Amygdala (tissue), 56 donors: Measurements from ENCODE around the gene COL23A1.

Experiments used
- DNase-seq, 56 donors: peaks; one replicate each; lab custom pipeline; 2025; lab: John Stamatoyannopoulos, UW

COL23A1 gene

DNA sequence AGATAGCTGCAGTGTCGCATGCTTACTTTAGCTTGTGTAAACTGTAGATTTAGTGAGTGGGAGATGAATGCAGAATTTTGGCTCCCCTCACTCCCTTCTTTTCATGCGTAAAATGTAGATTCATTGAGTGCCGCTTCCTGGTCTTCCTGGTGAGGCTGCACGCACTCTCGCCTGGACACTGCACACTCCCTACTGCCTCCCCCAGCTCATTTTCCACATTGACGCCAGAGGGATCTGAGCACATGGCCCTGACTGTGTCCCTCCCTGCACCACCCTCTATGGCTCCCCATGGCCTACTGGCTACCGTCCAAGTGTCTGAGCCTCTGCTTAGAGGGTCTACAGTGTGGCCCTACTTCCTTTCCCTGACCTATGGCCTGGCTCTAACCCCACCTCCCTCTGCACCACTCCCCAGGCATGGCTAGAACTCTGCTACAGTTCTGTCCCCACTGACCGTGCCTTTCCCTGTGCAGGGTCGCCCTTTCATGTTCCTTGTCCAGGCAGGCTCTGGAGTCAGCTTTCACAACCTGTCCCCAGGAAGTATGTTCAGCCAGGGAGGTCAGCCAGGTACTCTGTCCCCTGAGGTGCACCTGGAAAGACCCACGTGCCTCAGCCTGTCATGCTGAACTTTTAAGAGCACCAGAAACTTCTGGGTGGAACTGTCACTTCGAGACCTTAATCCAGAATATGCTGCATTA is 160.6 kb downstream of the COL23A1 start:
- DNase-seq, result peak in 1 of 56 donors; percentile 18

DNA sequence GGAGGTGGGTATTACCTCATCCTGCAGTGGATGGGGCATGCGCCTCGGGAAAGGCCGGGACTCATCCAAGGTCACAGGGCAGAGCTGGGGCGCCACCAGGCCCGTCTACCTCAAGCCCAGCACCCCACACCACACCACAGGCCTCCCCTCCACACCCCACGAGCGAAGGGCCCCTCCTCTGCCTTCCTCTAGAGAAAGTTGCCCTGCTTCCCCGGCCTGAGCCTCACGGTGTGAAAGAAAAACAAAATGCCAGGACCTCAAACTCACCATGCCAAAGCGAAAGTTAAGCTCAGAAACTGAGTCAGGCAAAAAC is 161.1 kb downstream of the COL23A1 start:
- DNase-seq, result no peak

DNA sequence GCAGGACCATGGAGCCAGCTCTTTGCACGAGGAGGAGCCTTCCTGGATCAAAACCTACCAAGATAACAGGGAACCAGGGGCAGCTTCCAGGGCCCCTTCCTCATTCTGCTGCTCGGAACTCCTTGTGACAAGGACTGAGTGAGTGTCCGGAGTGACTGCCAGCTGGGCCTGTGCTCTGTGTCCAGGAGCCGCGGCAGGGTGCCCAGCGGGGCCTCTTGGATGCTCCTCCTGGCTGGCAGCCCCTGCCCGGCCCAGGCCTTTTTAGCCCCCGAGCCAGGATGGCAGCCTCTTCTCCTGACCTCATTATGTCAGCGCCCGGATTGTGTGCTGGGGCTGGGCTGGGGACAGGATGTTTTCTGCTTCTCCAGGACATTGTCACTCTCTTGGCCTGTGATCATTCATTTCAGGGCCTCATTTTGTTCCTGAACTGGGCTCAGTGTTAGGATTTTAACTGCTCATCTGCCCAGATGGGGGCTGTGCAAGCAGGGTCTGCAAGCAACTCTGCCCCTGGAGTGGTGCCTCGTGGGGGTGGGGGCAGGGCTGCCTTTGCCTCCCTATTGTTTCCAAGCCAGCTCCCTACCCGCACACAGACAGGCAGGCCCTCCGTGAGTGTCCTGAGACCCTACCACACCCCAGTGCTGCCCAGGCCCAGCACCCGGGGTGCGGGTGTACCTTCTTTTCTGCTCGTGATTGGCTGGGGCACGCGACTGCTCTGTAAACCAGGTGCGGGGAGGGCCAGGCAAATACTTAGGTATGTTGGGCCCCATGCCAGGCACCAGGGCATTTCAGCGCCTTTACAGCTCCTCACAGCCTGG is 161.6 kb downstream of the COL23A1 start:
- peak in 40 of 56 donors; percentile 6 to 77 (median 43) for DNase-seq

DNA sequence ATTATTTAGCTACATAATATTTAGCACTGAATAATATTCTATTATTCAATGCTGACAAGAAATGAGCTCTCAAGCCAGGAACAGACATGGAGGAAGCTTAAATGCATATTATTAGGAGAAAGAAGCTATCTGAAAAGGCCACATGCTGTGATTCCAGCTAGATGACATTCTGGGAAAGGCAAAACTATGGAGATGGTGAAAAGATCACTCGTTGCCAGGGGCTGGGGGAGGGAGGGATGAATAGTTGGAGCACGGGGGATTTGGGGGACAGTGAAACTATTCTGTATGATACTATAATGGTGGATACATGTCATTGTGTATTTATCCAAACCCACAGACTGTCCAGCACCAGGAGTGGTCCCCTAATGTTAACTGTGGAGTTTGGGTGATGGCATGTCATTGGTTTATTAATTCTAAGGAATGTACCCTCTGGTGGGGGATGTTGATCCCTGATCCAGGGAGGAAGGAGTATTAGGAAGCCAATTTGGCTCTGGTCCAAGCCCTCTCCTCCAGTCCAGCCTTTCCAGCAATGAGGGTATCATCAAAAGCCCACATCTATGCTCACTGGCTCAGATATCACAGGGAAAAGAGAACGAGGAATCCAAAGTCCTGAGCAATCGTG is 162.5 kb downstream of the COL23A1 start:
- DNase-seq, result no peak

DNA sequence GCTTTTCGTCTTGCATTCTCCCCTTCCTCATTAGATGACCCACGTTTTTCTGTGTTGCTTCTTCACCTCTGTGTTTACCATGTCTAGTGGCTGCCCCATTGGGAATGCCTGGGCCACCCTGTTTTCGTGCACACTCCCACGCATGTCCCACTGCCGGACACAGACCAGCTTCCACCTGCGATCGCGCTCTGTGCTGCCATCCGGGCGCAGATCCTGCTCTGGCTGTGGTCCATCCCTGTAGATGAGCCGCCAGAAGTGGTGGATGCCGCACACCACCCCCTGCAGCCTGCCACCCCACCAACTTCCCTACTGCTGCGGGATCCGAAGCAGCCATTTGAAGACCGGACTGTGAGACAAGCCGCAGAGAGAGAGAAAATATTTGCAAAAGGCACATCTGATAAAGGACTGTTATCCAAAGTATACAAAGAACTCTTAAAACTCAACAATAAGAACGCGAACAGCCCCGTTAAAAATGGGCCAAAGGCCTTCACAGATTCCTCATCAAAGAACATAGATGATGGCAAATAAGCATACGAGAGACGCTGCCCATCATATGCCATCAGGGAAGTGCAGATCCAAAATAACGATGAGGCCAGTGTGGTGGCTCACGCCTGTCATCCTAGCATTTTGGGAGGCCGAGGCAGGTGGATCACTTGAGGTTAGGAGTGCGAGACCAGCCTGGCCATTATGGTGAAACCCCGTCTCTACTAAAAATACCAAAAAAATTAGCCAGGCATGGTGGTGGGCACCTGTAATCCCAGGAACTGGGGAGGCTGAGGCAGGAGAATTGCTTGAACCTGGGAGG is 163.7 kb downstream of the COL23A1 start:
- no peak for DNase-seq

DNA sequence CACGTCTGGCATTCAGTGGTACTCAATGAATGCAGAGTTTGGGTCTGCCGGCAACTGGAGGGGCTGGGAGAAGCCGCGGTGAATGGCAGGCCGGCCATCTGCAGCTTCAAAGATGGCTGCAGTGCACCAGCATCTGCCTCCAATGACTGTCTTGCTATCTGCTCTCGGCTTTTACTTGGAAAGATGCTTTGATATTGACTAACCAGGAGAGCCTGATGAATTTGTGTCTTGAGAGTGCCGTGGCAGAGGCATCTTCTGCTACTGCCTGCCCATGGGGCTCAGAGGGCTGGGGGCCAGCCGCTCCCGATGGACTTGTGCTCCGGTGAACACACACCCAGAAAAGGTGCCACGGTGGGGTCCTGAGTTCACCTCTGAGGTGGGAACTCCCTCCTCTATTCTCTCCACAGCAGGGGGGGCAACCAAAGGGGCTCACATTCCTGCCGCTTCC is 164.5 kb downstream of the COL23A1 start:
- DNase-seq, result no peak

DNA sequence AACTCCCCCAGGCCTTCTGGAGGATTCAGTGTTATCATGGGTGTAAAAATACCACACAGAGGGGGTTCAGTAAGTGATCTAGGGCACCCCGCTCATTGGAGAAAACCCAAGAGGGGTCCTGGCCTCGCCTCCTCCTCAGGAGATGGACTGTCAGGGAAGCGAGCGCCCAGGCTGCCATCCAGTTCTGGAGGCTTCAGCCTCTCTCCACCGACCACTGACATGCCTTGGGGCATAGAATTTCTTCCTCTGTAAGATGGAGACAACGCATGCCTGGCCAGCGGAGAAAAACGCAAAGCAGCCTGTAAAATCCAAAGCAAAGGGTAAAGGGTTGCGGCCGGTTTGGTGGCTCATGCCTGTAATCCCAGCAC is 165.4 kb downstream of the COL23A1 start:
- no peak for DNase-seq

DNA sequence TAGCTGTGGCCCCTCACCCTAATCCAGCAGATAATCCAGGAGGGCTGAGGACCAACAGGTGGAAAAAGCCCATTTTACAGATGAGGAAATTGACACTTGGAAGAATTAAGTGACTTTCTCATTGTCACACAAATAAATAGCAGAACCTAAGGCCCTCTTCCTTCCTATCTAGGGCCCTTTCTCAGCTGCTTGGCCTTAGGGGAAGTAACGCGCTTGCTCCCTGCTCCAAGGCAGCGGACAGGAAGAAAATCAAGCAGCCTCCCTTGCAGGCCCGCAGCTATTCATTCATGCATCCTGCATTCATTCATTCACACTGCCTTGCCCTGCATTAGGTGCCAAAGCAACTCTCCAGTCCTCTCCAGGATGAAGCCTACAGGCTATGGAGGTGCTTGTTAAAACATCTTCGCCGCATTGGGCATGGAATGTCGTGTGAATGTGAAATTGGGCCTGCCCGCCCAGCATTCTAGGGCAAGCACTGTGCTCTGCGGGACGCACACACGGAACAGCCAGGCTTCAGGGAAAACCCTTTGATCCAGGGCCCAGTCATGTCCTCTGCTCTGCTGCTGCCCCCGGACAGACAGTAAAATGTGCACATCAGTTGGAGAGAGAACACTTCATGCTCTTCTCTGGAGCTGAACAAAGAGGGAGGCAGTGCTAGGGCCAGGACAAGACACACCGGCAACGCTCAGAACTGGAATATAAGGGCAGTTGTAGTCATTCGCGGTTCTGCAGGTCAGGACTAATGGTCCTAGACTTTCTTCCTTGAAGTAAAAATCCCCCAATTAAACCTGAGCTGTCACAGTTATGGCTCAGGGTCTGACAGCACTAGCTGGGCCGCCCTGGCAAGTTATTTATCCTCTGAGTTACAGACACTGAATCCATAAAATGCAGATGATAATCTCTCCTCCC is 166.0 kb downstream of the COL23A1 start:
- DNase-seq, result no peak

DNA sequence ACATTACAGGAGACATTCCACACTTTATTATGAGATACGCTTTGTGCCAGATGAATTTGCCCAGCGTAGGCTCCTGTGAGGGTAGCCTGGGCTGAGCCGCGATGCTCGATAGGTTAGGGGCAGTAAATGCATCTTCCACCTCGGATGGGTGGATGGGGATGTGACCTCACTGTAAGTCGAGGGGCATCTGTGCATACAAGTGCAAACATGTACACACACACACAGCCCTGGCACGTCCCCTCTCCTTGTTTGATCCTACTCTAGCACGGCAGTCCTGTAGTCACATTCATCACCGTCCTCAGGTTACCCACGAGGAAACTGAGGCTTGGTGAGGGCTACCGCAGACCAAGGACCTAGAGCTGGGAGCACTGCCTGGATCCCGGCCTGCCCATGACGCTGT is 166.8 kb downstream of the COL23A1 start:
- DNase-seq, result no peak

DNA sequence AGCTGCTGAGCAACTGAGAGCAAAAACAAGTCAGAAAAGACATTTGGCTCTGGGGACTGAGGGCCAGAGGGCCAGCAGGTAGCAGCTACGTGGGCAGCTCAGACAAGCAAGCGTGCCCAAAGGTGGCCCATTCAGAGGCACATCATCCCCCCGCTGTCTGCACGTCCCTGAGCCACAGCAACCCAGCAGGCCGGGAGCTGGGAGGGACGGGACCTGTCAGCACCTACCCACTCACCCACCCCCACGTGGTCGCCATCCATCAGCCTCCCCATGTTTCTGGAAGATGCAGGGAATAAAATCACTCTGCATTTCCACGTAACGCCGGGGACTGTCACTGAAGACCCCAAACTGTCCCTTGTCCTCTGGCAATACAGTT is 167.8 kb downstream of the COL23A1 start:
- DNase-seq, result no peak

DNA sequence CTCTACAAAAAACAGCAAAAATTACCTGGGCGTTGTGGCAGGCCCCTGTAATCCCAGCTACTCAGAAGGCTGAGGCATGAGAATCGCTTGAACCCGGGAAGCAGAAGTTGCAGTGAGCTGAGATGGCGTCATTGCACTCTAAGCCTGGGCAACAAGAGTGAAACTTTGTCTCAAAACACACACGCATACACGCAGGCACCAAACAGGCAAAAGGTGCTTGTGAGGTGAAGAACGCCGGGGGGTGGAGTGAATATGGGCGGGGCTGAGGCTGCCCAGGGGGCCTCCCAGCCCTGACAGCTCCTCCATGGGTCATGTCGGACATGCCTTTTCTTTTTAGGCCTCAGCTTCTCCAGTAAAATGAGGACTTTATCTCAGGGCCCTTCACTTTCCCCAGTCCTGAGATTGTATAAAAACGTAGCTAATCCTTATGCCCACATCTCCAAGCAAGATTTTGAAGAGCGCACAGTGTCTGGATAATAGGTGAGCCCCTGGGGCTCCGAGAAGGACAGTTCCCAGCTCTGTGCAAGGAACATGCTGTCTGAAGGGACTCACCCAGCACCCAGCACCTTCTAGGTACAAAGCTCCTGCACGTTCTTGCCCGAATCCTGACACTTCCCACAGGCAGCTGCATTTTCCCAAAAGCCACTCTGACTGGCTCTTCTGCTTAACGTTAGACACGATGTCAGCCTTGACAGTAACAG is 168.3 kb downstream of the COL23A1 start:
- DNase-seq, result no peak

DNA sequence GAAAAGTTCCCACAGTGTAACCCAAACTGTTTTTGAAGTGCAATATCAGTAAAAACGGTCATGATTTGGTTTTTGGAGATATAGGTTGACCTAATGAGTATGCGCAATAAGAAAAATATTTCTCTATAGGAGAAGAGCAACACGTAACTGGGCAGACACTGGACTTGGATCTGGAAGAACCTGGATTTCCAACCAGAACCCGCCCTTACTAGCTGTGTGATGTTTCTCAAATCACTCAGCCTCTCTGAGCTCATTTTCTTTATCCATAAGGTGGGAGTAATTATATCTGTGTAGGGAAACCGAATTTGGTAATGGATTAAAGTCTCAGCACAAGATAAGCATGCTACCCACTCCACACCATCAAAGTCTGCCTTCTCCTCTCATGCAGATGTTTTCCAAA is 169.1 kb downstream of the COL23A1 start:
- no peak for DNase-seq

DNA sequence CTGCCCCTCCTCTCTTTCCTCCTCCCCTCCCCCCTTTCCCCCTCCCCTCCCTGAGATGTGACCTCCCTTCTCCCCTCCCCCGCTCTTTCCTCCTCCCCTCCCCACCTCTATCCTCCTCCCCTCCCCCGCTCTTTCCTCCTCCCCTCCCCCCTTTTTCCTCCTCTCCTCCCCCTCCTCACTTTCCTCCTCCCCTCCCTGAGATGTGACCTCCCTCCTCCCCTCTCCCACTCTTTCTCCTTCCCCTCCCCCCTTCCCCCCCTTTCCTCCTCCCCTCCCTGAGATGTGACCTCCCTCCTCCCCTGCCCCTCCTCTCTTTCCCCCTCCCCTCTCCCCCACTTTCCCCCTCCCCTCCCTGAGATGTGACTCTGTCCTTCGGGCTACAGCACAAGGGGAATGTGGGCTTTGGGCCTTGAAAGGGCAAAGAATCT is 169.8 kb downstream of the COL23A1 start:
- DNase-seq, result no peak

DNA sequence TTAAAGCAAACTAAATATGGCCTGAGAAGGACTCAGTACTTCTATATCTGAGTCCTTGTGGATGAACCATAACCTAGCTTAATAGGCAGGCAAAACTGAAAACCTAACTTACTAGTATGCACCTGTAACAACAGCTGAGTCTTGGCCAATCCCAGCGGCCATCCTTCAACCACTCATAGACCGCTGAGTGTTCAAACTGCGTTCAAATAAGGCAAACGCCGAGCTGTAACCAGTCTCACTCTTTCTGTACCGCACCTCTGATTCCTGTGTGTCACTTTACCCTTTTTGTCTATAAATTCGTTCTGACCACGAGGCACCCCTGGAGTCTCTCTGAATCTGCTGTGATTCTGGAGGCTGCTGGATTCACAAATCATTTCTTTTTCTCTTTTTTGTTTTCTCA is 170.5 kb downstream of the COL23A1 start:
- DNase-seq, result no peak

DNA sequence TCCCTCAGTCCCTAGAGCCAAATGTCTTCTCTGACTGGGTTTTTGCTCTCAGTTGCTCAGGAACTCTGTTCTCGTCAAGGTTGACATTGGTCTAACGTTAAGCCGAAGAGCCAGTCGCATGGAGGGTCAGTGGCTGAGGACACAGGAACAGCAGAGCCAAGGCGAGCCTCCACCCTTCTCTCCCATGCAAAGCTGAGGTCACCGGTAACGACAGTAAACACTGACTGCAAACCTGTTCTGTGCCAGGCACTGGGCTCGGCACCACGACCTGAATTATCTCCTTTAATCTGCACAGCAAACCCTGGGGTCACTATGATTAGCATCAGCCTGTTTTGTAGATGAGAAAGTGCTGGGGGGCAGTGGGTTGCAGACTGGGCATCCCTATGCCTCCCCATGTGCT is 171.0 kb downstream of the COL23A1 start:
- no peak for DNase-seq

DNA sequence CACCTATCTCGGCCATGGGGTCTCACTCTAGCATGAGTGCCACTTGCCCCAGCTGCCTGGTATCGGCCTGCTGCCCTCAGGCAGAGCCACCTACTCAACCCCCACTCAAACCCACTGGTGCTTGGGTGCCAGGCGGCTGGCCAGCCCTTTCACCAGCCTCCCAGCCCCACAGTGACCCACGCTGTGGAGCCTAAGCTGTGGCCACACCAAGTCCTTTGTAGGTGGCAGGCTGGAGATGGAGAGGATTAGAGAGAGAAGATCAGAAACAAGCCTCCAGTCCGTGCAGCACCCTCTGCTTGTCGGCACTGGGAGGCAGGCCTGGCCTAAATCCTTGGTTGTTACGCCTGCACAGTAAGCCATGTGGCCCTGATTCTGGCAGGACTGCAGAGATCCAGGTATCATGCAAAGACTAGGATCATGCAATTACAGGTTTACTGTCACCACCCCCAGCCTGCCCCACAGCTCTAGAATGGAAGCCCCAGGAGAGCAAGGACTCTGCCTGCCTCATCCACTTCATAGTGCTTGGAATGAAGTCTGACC is 171.7 kb downstream of the COL23A1 start:
- no peak for DNase-seq

DNA sequence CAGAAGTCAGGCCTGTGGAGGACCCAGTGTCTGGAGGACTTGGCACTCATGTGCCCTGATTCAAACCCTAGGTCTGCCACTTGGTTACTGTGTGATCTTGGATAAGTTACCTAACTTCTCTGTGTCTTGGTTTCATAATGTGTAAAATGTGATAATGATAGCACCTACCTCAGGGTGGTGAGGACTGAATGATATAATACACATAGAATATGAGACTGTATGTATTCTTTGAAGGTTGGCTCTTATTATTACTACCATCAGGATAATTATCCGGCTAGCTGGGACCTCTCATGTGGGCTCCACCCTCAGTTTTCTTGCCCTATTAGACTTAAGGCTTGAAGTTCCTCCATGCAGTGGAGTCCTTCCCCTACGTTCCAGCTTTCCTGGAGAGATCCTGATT is 172.2 kb downstream of the COL23A1 start:
- no peak for DNase-seq

DNA sequence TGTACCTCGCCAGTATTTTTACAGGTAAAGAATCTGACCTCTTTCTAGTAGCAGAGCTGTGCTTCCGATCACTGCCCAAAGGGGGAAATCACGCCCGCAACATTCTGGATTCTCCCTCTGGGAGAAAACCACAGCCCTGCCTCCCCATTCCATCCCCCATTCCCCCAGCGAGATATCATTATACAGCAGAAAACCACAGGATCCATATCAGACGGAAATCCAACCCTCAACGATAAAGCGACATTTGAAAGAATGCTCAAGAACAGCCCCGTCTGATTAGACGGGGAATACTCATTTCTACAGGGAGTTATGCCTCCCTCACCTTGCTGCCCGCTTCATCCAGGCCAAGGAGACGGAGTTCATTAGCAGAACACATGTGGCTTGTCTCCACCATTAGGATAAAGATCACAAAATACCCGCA is 172.8 kb downstream of the COL23A1 start:
- DNase-seq, result no peak

DNA sequence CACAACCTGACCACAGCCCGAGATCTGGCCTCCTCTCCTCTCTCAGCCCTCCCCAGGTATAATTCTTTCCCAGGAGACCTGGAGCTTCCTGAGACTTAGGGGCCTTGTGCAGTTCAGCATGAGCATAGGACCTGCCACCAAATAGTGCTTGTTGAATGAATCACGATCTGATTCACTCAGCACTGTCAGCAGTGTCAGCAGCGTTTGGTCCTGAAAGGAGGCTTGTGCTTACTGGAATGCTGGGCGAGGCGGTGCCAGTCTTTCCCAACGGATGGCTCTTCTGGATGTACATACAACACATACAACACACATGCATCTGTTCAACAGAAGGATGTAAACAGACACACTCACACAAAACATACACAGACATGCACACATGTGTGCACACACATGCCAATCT is 173.3 kb downstream of the COL23A1 start:
- no peak for DNase-seq
